Measurements from ENCODE around the gene KY. TPM values are rescaled to one million over a fixed set of nuclear protein-coding genes. Genes with fewer than 3 reads are reported as not detected.

KY gene, protein sequence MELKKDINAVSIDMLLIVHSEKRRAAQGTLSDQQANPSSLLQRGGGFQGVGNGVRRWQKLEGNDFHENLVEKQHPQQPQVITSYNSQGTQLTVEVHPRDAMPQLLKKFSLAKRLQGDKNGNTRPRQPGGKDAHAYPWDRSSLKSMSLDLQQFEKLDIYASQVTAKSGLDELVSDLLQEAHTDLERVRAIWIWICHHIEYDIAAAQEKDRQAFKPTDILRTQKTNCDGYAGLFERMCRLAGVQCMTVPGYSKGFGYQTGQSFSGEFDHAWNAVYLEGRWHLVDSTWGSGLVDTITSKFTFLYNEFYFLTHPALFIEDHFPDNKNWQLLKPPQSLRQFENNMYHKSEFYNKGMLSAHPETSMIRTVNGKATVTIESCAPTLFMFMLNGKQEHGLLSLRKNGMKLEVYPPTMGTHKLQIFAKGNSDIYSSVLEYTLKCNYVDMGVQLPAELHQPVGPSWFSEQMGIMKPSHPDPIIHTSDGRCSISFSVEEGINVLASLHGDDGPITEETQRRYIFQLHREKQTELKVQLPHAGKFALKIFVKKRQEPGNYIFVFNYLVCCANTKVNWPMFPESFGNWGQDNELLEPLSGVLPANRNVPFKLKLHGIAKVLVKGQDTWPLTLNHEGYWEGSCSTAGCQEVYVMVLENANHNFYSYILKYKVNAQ
- total RNA-seq: 1 to 10 TPM in 2 of 4 donors, not detected in 2; 4.0 to 5.2 TPM

GRCh38 chr3:134650431-134651346 is at the start of gene KY:
Gene KY (minus strand): TSS chr3:134651022. CDS start chr3:134650960, 62 bp downstream.
- Histone ChIP-seq H3K27ac (peak within 1 kb of the TSS; percentile 73 to 84), H3K9me3 (no peaks in the 10 kb centered on the region), H3K4me1 (no peaks in the 10 kb centered on the region), H3K4me3 (peak within 1 kb of the TSS; percentile 33 to 49), H3K36me3 (no peaks in the 10 kb centered on the region), H3K27me3 (no peaks in the 10 kb centered on the region)
- intact Hi-C loops (cut with DNase I; ENCODE audit: low total_unique reads): no loop called here
- peak; percentile 51 to 55 for DNase-seq
- no peak for TF ChIP-seq POLR2A (IDR thresholded peaks at IDR 0.05)
- TF ChIP-seq, protein P1, sequence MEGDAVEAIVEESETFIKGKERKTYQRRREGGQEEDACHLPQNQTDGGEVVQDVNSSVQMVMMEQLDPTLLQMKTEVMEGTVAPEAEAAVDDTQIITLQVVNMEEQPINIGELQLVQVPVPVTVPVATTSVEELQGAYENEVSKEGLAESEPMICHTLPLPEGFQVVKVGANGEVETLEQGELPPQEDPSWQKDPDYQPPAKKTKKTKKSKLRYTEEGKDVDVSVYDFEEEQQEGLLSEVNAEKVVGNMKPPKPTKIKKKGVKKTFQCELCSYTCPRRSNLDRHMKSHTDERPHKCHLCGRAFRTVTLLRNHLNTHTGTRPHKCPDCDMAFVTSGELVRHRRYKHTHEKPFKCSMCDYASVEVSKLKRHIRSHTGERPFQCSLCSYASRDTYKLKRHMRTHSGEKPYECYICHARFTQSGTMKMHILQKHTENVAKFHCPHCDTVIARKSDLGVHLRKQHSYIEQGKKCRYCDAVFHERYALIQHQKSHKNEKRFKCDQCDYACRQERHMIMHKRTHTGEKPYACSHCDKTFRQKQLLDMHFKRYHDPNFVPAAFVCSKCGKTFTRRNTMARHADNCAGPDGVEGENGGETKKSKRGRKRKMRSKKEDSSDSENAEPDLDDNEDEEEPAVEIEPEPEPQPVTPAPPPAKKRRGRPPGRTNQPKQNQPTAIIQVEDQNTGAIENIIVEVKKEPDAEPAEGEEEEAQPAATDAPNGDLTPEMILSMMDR (IDR thresholded peaks at IDR 0.05): peak in 3 of 4 experiments; percentile 9 to 35 (median 22)

DNA sequence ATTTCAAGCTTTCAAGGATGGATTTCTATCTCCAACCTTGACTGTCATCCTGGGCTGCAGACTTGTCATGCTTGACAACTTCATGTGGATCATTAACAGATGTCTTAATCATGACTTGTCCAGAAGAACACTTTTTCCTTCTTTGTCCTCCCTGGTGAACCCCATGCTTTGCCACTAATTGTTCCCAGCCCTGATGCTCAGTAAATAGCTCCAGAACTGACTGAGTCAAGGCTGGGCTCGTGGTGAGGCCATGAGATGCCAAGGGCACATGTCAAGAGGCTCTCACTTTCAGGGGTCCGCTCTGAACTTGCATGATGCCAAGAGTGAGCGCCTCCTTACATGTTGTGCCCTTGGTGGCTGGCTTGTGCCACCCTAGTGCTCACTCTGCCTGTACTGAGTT is 48.9 kb upstream of the KY start:
- intact Hi-C loops (cut with DNase I; ENCODE audit: low total_unique reads): no loop called here
- DNase-seq: no peak
- Histone ChIP-seq H3K27ac (no peak overlapping the region), H3K9me3 (no peaks in the 10 kb centered on the region), H3K4me1 (no peaks in the 10 kb centered on the region), H3K27me3 (no peaks in the 10 kb centered on the region), H3K4me3 (no peak overlapping the region), H3K36me3 (no peaks in the 10 kb centered on the region)
- TF ChIP-seq POLR2A (IDR thresholded peaks at IDR 0.05): no peak
- TF ChIP-seq, protein P1 (IDR thresholded peaks at IDR 0.05): no peak

DNA sequence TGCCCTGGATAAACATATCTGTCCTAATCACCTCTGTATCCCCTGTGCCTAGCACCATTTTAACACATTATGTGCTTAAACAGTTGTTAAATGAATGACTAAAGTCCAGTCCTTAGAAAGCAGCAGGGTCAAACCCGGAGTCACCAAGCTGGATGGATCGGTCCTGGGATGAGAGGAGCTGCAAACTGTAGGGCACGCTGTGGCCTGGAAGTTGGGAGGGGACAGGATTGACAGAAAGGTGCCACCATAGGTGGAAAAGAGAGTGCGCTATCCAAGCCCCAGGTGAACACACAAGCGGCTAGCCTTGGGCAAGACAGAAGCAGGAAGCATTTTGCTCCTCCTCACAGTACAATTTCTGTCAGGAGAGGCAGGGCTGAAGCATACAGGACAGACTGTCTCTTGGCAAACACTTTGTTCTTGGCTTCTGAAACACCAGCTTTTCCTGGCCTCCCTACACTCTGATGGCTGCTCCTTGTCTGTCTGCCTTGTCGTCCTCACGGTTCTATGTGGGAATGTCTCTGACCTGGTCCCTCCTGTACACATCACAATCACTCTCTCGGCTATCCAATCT is 48.4 kb upstream of the KY start:
- H3K4me1 ChIP-seq: no peaks in the 10 kb centered on the region
- H3K27ac ChIP-seq: no peak overlapping the region
- intact Hi-C loops (cut with DNase I; ENCODE audit: low total_unique reads): no loop called here
- DNase-seq: no peak
- H3K36me3 ChIP-seq: no peaks in the 10 kb centered on the region
- no peaks in the 10 kb centered on the region for H3K27me3 ChIP-seq
- no peak overlapping the region for H3K4me3 ChIP-seq
- TF ChIP-seq, protein P1 (IDR thresholded peaks at IDR 0.05): no peak
- no peak for TF ChIP-seq POLR2A (IDR thresholded peaks at IDR 0.05)
- no peaks in the 10 kb centered on the region for H3K9me3 ChIP-seq

GRCh38 chr3:134697830-134698689 is 47.2 kb upstream of the KY start:
- no peak for TF ChIP-seq POLR2A (IDR thresholded peaks at IDR 0.05)
- TF ChIP-seq, protein P1 (IDR thresholded peaks at IDR 0.05): no peak
- no peaks in the 10 kb centered on the region for H3K4me1 ChIP-seq
- no peaks in the 10 kb centered on the region for H3K27me3 ChIP-seq
- no peak overlapping the region for H3K4me3 ChIP-seq
- peak in 1 of 2 donors; percentile 32 for DNase-seq
- H3K36me3 ChIP-seq: no peaks in the 10 kb centered on the region
- intact Hi-C loops (cut with DNase I; ENCODE audit: low total_unique reads): no loop called here
- no peak overlapping the region for H3K27ac ChIP-seq
- no peaks in the 10 kb centered on the region for H3K9me3 ChIP-seq
